HepG2 (cell line): Measurements from ENCODE around the gene RPUSD3. TPM values are rescaled to one million over a fixed set of nuclear protein-coding genes. Genes with fewer than 3 reads are reported as not detected.
A peak's percentile ranks its signal among the peaks of the same experiment; 100 is the strongest.

Source experiments
- ATAC-seq: fragments of 200-7000 bp; cut with Tn5 transposase; 3 replicates; pipeline ENCODE4 v1.9.1; 2020; ENCODE audit warnings: mild to moderate bottlenecking, moderate library complexity
- BruUV-seq: library from RNA; stranded (reverse); fragments of 400-500 nt; replicated peaks from 2 replicates; lab custom pipeline; 2021; lab: Mats Ljungman, UMichigan
- CTCF ChIA-PET: fragments of 300-600 bp; formaldehyde crosslinking; extraction: SDS; loops from one replicate; lab custom pipeline; 2021; ENCODE audit warnings: low total read pairs, inconsistent platforms, low intra/inter-chr PET ratio; lab: Yijun Ruan, JAX
- POLR2A ChIA-PET: fragments of 350-600 bp; sonication (Branson Sonifier 250); formaldehyde crosslinking; loops from one replicate; lab custom pipeline; 2020; ENCODE audit warnings: antibody characterized with exemption, inconsistent platforms; lab: Yijun Ruan, JAX
- DNase-seq: peaks from one replicate; pipeline ENCODE4 v3.0.0-alpha.2; 2015; ENCODE audit warnings: low spot score
- FAIRE-seq: peaks from 3 replicates; lab custom pipeline; 2011; peaks lifted over from hg19 to GRCh38; lab: Jason Lieb, UNC
- H2AFZ ChIP-seq: one replicate; pipeline ENCODE4 v1.6.1; 2011; ENCODE audit warnings: low read length, inconsistent platforms
- H3K27ac ChIP-seq: fragments of 300-600 bp; 3 replicates; pipeline ENCODE4 v1.8.0; 2011; ENCODE audit warnings: mixed run types, mild to moderate bottlenecking, mixed read lengths, low read length, inconsistent platforms; ENCODE audit not compliant: insufficient read depth; ENCODE audit errors: extremely low read length
- H3K27me3 ChIP-seq, 2 experiments: fragments of 200-600 bp in 1 of 2; 2 replicates in 1 of 2; 3 replicates in 1 of 2; pipeline versions ENCODE4 v1.6.0 to v1.8.0; 2011; ENCODE audit warnings: low read length in 2 of 2, mild to moderate bottlenecking in 2 of 2, moderate library complexity in 2 of 2, inconsistent platforms in 1 of 2; ENCODE audit not compliant: insufficient read depth in 2 of 2, control insufficient read depth in 1 of 2
- H3K36me3 ChIP-seq, 2 experiments: fragments of 200-600 bp in 1 of 2; replicated peaks in 1 of 2; 2 replicates in 1 of 2; 3 replicates in 1 of 2; pipeline versions ENCODE4 v1.5.1 to v1.8.0; 2011; ENCODE audit warnings: low read length in 2 of 2, inconsistent platforms in 1 of 2; ENCODE audit not compliant: insufficient read depth in 2 of 2, control insufficient read depth in 1 of 2
- H3K4me1 ChIP-seq: 2 replicates; pipeline ENCODE4 v1.5.1; 2012; ENCODE audit warnings: low read length, inconsistent platforms; ENCODE audit not compliant: insufficient read depth
- H3K4me2 ChIP-seq: 2 replicates; pipeline ENCODE4 v1.6.0; 2011; ENCODE audit warnings: low read depth, low read length, inconsistent platforms
- H3K4me3 ChIP-seq, 3 experiments: fragments of 200-600 bp in 1 of 3; sonication (generic), shearing (Covaris generic) in 1 of 3; replicated peaks in 1 of 3; 2 replicates each; pipeline ENCODE4 v1.5.1; 2011 to 2016; ENCODE audit warnings: low read length in 3 of 3, inconsistent platforms in 2 of 3, low read depth in 2 of 3, mild to moderate bottlenecking in 2 of 3, control low read depth in 1 of 3, mixed read lengths in 1 of 3; ENCODE audit not compliant: insufficient read depth in 1 of 3
- H3K79me2 ChIP-seq: one replicate; pipeline ENCODE4 v1.6.1; 2011; ENCODE audit warnings: low read length, inconsistent platforms; ENCODE audit not compliant: insufficient read depth
- H3K9ac ChIP-seq: 2 replicates; pipeline ENCODE4 v1.6.0; 2011; ENCODE audit warnings: mild to moderate bottlenecking, low read depth, low read length, inconsistent platforms; ENCODE audit not compliant: insufficient read depth
- H3K9me3 ChIP-seq: 2 replicates; pipeline ENCODE4 v1.5.1; 2012; ENCODE audit warnings: mild to moderate bottlenecking, low read length
- H4K20me1 ChIP-seq: 2 replicates; pipeline ENCODE4 v1.6.0; 2011; ENCODE audit warnings: inconsistent platforms, mild to moderate bottlenecking, low read length, moderate library complexity; ENCODE audit not compliant: insufficient read depth
- FOXK1 ChIP-seq: sonication (generic); formaldehyde crosslinking; IDR thresholded peaks from 2 replicates; pipeline ENCODE4 v1.4.0; 2020; ENCODE audit warnings: low read depth, missing genetic modification reagents, borderline replicate concordance
- JDP2 ChIP-seq: sonication (generic); formaldehyde crosslinking; IDR thresholded peaks from 2 replicates; pipeline ENCODE4 v1.8.1; 2022; ENCODE audit warnings: missing genetic modification reagents, borderline replicate concordance
- RBFOX2 ChIP-seq: fragments of 200-400 bp; formaldehyde crosslinking; IDR thresholded peaks from 2 replicates; pipeline ENCODE4 v1.6.1; 2017; ENCODE audit warnings: low read depth, mild to moderate bottlenecking, low read length
- RERE ChIP-seq: IDR thresholded peaks from 2 replicates; pipeline ENCODE4 v1.6.1; 2016; ENCODE audit warnings: low read depth, missing genetic modification reagents, missing compliant biosample characterization
- WGBS: methylation state at CpG from one replicate; pipeline ENCODE4 v1.1.6; 2017; ENCODE audit warnings: low lambda C conversion rate; 5-methylcytosine and 5-hydroxymethylcytosine counted together
- in situ Hi-C: cut with HindIII; loops from 2 replicates; pipeline ENCODE4 v1.10.0; 2017; ENCODE audit warnings: low pct_unique_long_range_greater_than_20kb; ENCODE audit not compliant: extremely low pct_ligation_motif_present
- intact Hi-C: fragments of 100-400 bp; cut with micrococcal nuclease; formaldehyde crosslinking; loops from one replicate; pipeline ENCODE4 v1.10.0; 2022; ENCODE audit not compliant: unreplicated experiment
- polyA plus RNA-seq, 8 experiments: library from polyadenylated mRNA; depleted of rRNA in 3 of 8; stranded (reverse) in 7 of 8; unstranded in 1 of 8; fragments of >200 nt; fragmentation: Illumina TruSeq in 4 of 8; extraction: Trizol in 4 of 8; gene quantifications; 2 replicates each; pipeline versions ENCODE4 v1.2.1 to v1.2.3, GENCODE V29; 2011 to 2016; ENCODE audit warnings: low read depth in 4 of 8, missing spikeins in 1 of 8, mixed read lengths in 1 of 8; ENCODE audit not compliant: insufficient read depth in 1 of 8
- total RNA-seq, 5 experiments: library from RNA; depleted of rRNA; stranded (reverse); fragments of >200 nt; fragmentation: Illumina TruSeq; extraction: Trizol; gene quantifications; 2 replicates each; pipeline ENCODE4 v1.2.3, GENCODE V29; 2016; ENCODE audit warnings: low read depth in 1 of 5
- TF ChIP-seq, protein P1 (sequence below): sonication (generic); formaldehyde crosslinking; IDR thresholded peaks from 2 replicates; pipeline ENCODE4 v1.8.0; 2022; ENCODE audit warnings: mild to moderate bottlenecking, missing genetic modification reagents; ENCODE audit not compliant: insufficient replicate concordance

The RPUSD3 gene
- total and polyA plus RNA-seq, 2 of the 13 experiments (the other 11 are each of a cell fraction or from before 2014, with no cell fraction given), result 32.1 to 48.7 TPM

- H3K9me3 ChIP-seq, result no peaks in the 10 kb centered on the region
- 99% methylated on average over 12 of the region's 12 CpGs for WGBS
- TF ChIP-seq RBFOX2 (0 out of 2 replicates have a peak, but pooled peaks have one; percentile 34), FOXK1 (CRISPR knock-in tag) (no peak), RERE (CRISPR knock-in tag) (no peak), JDP2 (CRISPR knock-in tag) (no peak)
- TF ChIP-seq, protein P1, sequence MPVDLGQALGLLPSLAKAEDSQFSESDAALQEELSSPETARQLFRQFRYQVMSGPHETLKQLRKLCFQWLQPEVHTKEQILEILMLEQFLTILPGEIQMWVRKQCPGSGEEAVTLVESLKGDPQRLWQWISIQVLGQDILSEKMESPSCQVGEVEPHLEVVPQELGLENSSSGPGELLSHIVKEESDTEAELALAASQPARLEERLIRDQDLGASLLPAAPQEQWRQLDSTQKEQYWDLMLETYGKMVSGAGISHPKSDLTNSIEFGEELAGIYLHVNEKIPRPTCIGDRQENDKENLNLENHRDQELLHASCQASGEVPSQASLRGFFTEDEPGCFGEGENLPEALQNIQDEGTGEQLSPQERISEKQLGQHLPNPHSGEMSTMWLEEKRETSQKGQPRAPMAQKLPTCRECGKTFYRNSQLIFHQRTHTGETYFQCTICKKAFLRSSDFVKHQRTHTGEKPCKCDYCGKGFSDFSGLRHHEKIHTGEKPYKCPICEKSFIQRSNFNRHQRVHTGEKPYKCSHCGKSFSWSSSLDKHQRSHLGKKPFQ (CRISPR knock-in tag), result no peak
- BruUV-seq, result no TSS peak
- no peak overlapping the region for H2AFZ ChIP-seq
- ChIA-PET CTCF (no interaction called here), POLR2A (no interaction called here)
- in situ Hi-C loops, result no loop called here
- H3K9ac ChIP-seq, result no peak overlapping the region
- intact Hi-C loops, result no loop called here
- no peak overlapping the region for H3K4me3 ChIP-seq
- H3K4me2 ChIP-seq, result no peak overlapping the region
- ATAC-seq, result no peak
- H3K27me3 ChIP-seq, result no peaks in the 10 kb centered on the region; a peak in 1 of 5 replicates
- no peaks in the 10 kb centered on the region for H3K79me2 ChIP-seq
- peaks cover 25 to 54% of the 10 kb centered on the region in 2 experiments for H3K36me3 ChIP-seq
- H3K4me1 ChIP-seq, result no peaks in the 10 kb centered on the region
- FAIRE-seq, result no peak
- no peaks in the 10 kb centered on the region for H4K20me1 ChIP-seq
- H3K27ac ChIP-seq, result no peak overlapping the region
- no peak for DNase-seq
Observed at GRCh38 chr3:9806137-9806536, 37.7 kb downstream of the RPUSD3 start.
